Measurements from ENCODE around the gene PLCL1.

- no peak for TF ChIP-seq POLR2AphosphoS5 (IDR thresholded peaks at IDR 0.05; ENCODE audit: low read length)
- TF ChIP-seq ZBTB40 (IDR thresholded peaks at IDR 0.05; ENCODE audit: borderline replicate concordance), result no peak
- no peak for TF ChIP-seq CHD4 (IDR thresholded peaks at IDR 0.05)
- no peak for TF ChIP-seq EZH2 (IDR thresholded peaks at IDR 0.05; ENCODE audit: borderline replicate concordance, control insufficient read depth, low read depth, low read length)
- no peak for TF ChIP-seq CTCF (IDR thresholded peaks at IDR 0.05 in 2 of 3, conservative IDR thresholded peaks at IDR 0.05 in 1 of 3; ENCODE audit: control insufficient read depth in 2 of 3, extremely low read depth in 1 of 3, insufficient read depth in 1 of 3, low read depth in 3 of 3, low read length in 3 of 3)
- TF ChIP-seq NFIC (IDR thresholded peaks at IDR 0.05; ENCODE audit: low read depth, low read length), result no peak
Measured at GRCh38 chr2:198084156-198084555, 279.8 kb downstream of the PLCL1 start.
